Measurements from ENCODE around the gene FCHSD2.
A peak's percentile ranks its signal among the peaks of the same experiment; 100 is the strongest.

Gene FCHSD2

GRCh38 chr11:73142128-73142377 lies at the start of gene FCHSD2:
FCHSD2 (minus strand) TSS chr11:73142318; CDS start chr11:73141877, 441 bp downstream.
- DNase-seq (ENCODE audit: low read depth in 2 of 2) = no peak

- no peak for DNase-seq (ENCODE audit: low read depth in 2 of 2)
Measured at GRCh38 chr11:73191151-73191550, 49.0 kb upstream of the FCHSD2 start.

- DNase-seq (ENCODE audit: low read depth in 2 of 2) = no peak
Measured at GRCh38 chr11:73190557-73190885, 48.4 kb upstream of the FCHSD2 start.

- DNase-seq (ENCODE audit: low read depth in 2 of 2) = no peak
Measured at GRCh38 chr11:73189723-73190556, 47.8 kb upstream of the FCHSD2 start.

- DNase-seq (ENCODE audit: low read depth in 2 of 2) = no peak
Measured at GRCh38 chr11:73189315-73189714, 47.2 kb upstream of the FCHSD2 start.

- no peak for DNase-seq (ENCODE audit: low read depth in 2 of 2)
Measured at GRCh38 chr11:73188301-73188700, 46.2 kb upstream of the FCHSD2 start.

GRCh38 chr11:73187854-73188253 lies 45.7 kb upstream of the FCHSD2 start:
- no peak for DNase-seq (ENCODE audit: low read depth in 2 of 2)

GRCh38 chr11:73186886-73187285 lies 44.8 kb upstream of the FCHSD2 start:
- DNase-seq (ENCODE audit: low read depth in 2 of 2) = no peak

- DNase-seq (ENCODE audit: low read depth in 2 of 2) = no peak
Measured at GRCh38 chr11:73186294-73186850, 44.3 kb upstream of the FCHSD2 start.

- no peak for DNase-seq (ENCODE audit: low read depth in 2 of 2)
Measured at GRCh38 chr11:73185680-73186293, 43.7 kb upstream of the FCHSD2 start.

GRCh38 chr11:73184953-73185671 lies 43.0 kb upstream of the FCHSD2 start:
- DNase-seq (ENCODE audit: low read depth in 2 of 2) = peak; percentile 38 to 52

- no peak for DNase-seq (ENCODE audit: low read depth in 2 of 2)
Measured at GRCh38 chr11:73182824-73183321, 40.8 kb upstream of the FCHSD2 start.

GRCh38 chr11:73178681-73179080 lies 36.6 kb upstream of the FCHSD2 start:
- no peak for DNase-seq (ENCODE audit: low read depth in 2 of 2)

- peak; percentile 58 to 60 for DNase-seq (ENCODE audit: low read depth in 2 of 2)
Measured at GRCh38 chr11:73177778-73178539, 35.8 kb upstream of the FCHSD2 start.

- DNase-seq (ENCODE audit: low read depth in 2 of 2) = no peak
Measured at GRCh38 chr11:73177380-73177777, 35.3 kb upstream of the FCHSD2 start.

GRCh38 chr11:73176874-73177155 lies 34.7 kb upstream of the FCHSD2 start:
- no peak for DNase-seq (ENCODE audit: low read depth in 2 of 2)

- no peak for DNase-seq (ENCODE audit: low read depth in 2 of 2)
Measured at GRCh38 chr11:73176145-73176873, 34.2 kb upstream of the FCHSD2 start.

- DNase-seq (ENCODE audit: low read depth in 2 of 2) = no peak
Measured at GRCh38 chr11:73175551-73176144, 33.5 kb upstream of the FCHSD2 start.

GRCh38 chr11:73174495-73174791 lies 32.3 kb upstream of the FCHSD2 start:
- DNase-seq (ENCODE audit: low read depth in 2 of 2) = no peak

- DNase-seq (ENCODE audit: low read depth in 2 of 2) = no peak
Measured at GRCh38 chr11:73173755-73174494, 31.8 kb upstream of the FCHSD2 start.
